ENCODE data around the gene B4GALT5.
"Not testable (repeated sequence)": the region's sequence is repeated elsewhere in the genome, so short reads cannot be mapped to it uniquely, and the experiment has no call there.

The B4GALT5 gene

GRCh38 chr20:49624317-49624716, 89.4 kb downstream of the B4GALT5 start:
- H3K4me3 ChIP-seq (ENCODE audit: low read depth, low read length) = no peak overlapping the region
- ChIA-PET POLR2A (no interaction called here), CTCF (interaction anchor here (3.5 kb wide), 2 partner anchors 15 to 222 kb away, joined by 15 read pairs; no protein-coding TSS in a partner anchor)
- no peak for DNase-seq (ENCODE audit: low read depth, low spot score)
- no peak for TF ChIP-seq CTCF (IDR thresholded peaks at IDR 0.05; ENCODE audit: insufficient read depth, low read length, missing control alignments)

- TF ChIP-seq CTCF (IDR thresholded peaks at IDR 0.05; ENCODE audit: insufficient read depth, low read length, missing control alignments) = no peak
- ChIA-PET CTCF (interaction anchor here (3.5 kb wide), 2 partner anchors 13 to 224 kb away, joined by 15 read pairs; no protein-coding TSS in a partner anchor), POLR2A (no interaction called here)
- no peak overlapping the region for H3K4me3 ChIP-seq (ENCODE audit: low read depth, low read length)
- DNase-seq (ENCODE audit: low read depth, low spot score) = no peak
These were observed 91.4 kb downstream of the B4GALT5 start for GRCh38 chr20:49622243-49622642.

- H3K4me3 ChIP-seq (ENCODE audit: low read depth, low read length) = no peak overlapping the region
- CTCF ChIA-PET = interaction anchor here (0.6 to 1.4 kb wide), 4 partner anchors 9 to 79 kb away, joined by 3 to 8 read pairs (median 4); no protein-coding TSS in a partner anchor
- POLR2A ChIA-PET = no interaction called here
- DNase-seq (ENCODE audit: low read depth, low spot score) = no peak
- TF ChIP-seq CTCF (IDR thresholded peaks at IDR 0.05; ENCODE audit: insufficient read depth, low read length, missing control alignments) = no peak
These were observed 93.1 kb downstream of the B4GALT5 start for GRCh38 chr20:49620364-49621240.

- ChIA-PET POLR2A (no interaction called here), CTCF (interaction anchor here (2.0 kb wide), 1 partner anchor 10 kb away, joined by 7 read pairs; no protein-coding TSS in a partner anchor)
- H3K4me3 ChIP-seq (ENCODE audit: low read depth, low read length) = no peak overlapping the region
- TF ChIP-seq CTCF (IDR thresholded peaks at IDR 0.05; ENCODE audit: insufficient read depth, low read length, missing control alignments) = no peak
- DNase-seq (ENCODE audit: low read depth, low spot score) = no peak
These were observed 94.3 kb downstream of the B4GALT5 start for GRCh38 chr20:49619113-49620048.

- ChIA-PET POLR2A (no interaction called here), CTCF (interaction anchor here (0.7 to 2.0 kb wide), 2 partner anchors 9 to 76 kb away, joined by 3 to 7 read pairs; no protein-coding TSS in a partner anchor)
- no peak for TF ChIP-seq CTCF (IDR thresholded peaks at IDR 0.05; ENCODE audit: insufficient read depth, low read length, missing control alignments)
- H3K4me3 ChIP-seq (ENCODE audit: low read depth, low read length) = no peak overlapping the region
- no peak for DNase-seq (ENCODE audit: low read depth, low spot score)
These were observed 95.4 kb downstream of the B4GALT5 start for GRCh38 chr20:49618289-49618688.

GRCh38 chr20:49617394-49617793, 96.3 kb downstream of the B4GALT5 start:
- DNase-seq (ENCODE audit: low read depth, low spot score); H3K4me3 ChIP-seq (ENCODE audit: low read depth, low read length); POLR2A ChIA-PET: not testable (repeated sequence)
- CTCF ChIA-PET = interaction anchor here (2.0 kb wide), 1 partner anchor 8 kb away, joined by 7 read pairs; no protein-coding TSS in a partner anchor
